Stimulated activated CD4-positive, alpha-beta T cell treated with anti-CD3 and anti-CD28 coated beads, Interleukin-15, amount 100 ng/mL, for 24 hours (primary cell): ENCODE data around the gene GNAQ.

ENCODE experiments used
- DNase-seq: peaks from one replicate; pipeline ENCODE4 v3.0.0-alpha.2; 2020

The GNAQ gene

GRCh38 chr9:77999231-77999631 is 32.4 kb downstream of the GNAQ start:
- DNase-seq, result no peak

- DNase-seq, result no peak
Observed at GRCh38 chr9:77997611-77998284, 33.9 kb downstream of the GNAQ start.

- DNase-seq, result no peak
Observed at GRCh38 chr9:77996696-77997095, 34.9 kb downstream of the GNAQ start.

GRCh38 chr9:77991191-77991590 is 40.4 kb downstream of the GNAQ start:
- DNase-seq, result no peak

- no peak for DNase-seq
Observed at GRCh38 chr9:77989909-77990308, 41.7 kb downstream of the GNAQ start.

- no peak for DNase-seq
Observed at GRCh38 chr9:77989458-77989857, 42.2 kb downstream of the GNAQ start.

GRCh38 chr9:77988630-77989029 is 43.0 kb downstream of the GNAQ start:
- DNase-seq, result no peak

- DNase-seq, result no peak
Observed at GRCh38 chr9:77987880-77988525, 43.6 kb downstream of the GNAQ start.

GRCh38 chr9:77987081-77987656 is 44.4 kb downstream of the GNAQ start:
- DNase-seq, result no peak

GRCh38 chr9:77985996-77986395 is 45.6 kb downstream of the GNAQ start:
- DNase-seq, result no peak

- no peak for DNase-seq
Observed at GRCh38 chr9:77983320-77983662, 48.3 kb downstream of the GNAQ start.

GRCh38 chr9:77982581-77983319 is 48.9 kb downstream of the GNAQ start:
- DNase-seq, result no peak

- DNase-seq, result no peak
Observed at GRCh38 chr9:77981907-77982306, 49.7 kb downstream of the GNAQ start.

- DNase-seq, result no peak
Observed at GRCh38 chr9:77981332-77981731, 50.3 kb downstream of the GNAQ start.

- no peak for DNase-seq
Observed at GRCh38 chr9:77980622-77981021, 51.0 kb downstream of the GNAQ start.

- no peak for DNase-seq
Observed at GRCh38 chr9:77978086-77978781, 53.4 kb downstream of the GNAQ start.

GRCh38 chr9:77977210-77977611 is 54.4 kb downstream of the GNAQ start:
- DNase-seq, result peak; percentile 51

GRCh38 chr9:77975806-77976205 is 55.8 kb downstream of the GNAQ start:
- DNase-seq, result no peak

GRCh38 chr9:77975036-77975435 is 56.6 kb downstream of the GNAQ start:
- no peak for DNase-seq

- DNase-seq, result no peak
Observed at GRCh38 chr9:77974434-77974833, 57.2 kb downstream of the GNAQ start.

- DNase-seq, result no peak
Observed at GRCh38 chr9:77969083-77969482, 62.5 kb downstream of the GNAQ start.

GRCh38 chr9:77968506-77968905 is 63.1 kb downstream of the GNAQ start:
- no peak for DNase-seq

- DNase-seq, result no peak
Observed at GRCh38 chr9:77966718-77967117, 64.9 kb downstream of the GNAQ start.
